Measurements from ENCODE around the gene AMPD2. TPM values are rescaled to one million over a fixed set of nuclear protein-coding genes. Genes with fewer than 3 reads are reported as not detected.

AMPD2 gene
- total and polyA plus RNA-seq, 2 of the 8 experiments (the other 6 are each of a cell fraction or from before 2014, with no cell fraction given) = 37.2 to 67.7 TPM

- TF ChIP-seq, protein P1, sequence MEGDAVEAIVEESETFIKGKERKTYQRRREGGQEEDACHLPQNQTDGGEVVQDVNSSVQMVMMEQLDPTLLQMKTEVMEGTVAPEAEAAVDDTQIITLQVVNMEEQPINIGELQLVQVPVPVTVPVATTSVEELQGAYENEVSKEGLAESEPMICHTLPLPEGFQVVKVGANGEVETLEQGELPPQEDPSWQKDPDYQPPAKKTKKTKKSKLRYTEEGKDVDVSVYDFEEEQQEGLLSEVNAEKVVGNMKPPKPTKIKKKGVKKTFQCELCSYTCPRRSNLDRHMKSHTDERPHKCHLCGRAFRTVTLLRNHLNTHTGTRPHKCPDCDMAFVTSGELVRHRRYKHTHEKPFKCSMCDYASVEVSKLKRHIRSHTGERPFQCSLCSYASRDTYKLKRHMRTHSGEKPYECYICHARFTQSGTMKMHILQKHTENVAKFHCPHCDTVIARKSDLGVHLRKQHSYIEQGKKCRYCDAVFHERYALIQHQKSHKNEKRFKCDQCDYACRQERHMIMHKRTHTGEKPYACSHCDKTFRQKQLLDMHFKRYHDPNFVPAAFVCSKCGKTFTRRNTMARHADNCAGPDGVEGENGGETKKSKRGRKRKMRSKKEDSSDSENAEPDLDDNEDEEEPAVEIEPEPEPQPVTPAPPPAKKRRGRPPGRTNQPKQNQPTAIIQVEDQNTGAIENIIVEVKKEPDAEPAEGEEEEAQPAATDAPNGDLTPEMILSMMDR (IDR thresholded peaks at IDR 0.05; ENCODE audit: control extremely low read depth in 1 of 3, insufficient read depth in 1 of 3, low read depth in 1 of 3, low read length in 3 of 3) = no peak
- TF ChIP-seq POU5F1 (IDR thresholded peaks at IDR 0.05; ENCODE audit: low read depth, low read length) (no peak), SP2 (IDR thresholded peaks at IDR 0.05; ENCODE audit: low read length) (no peak), CTBP2 (IDR thresholded peaks at IDR 0.05; ENCODE audit: borderline replicate concordance, insufficient read depth, insufficient read length, low read length) (no peak), EP300 (IDR thresholded peaks at IDR 0.05; ENCODE audit: borderline replicate concordance in 1 of 2, low read depth in 2 of 2, low read length in 2 of 2) (no peak), ZNF274 (IDR thresholded peaks at IDR 0.05; ENCODE audit: borderline replicate concordance, extremely low read depth, low read length) (no peak), CEBPB (IDR thresholded peaks at IDR 0.05; ENCODE audit: low read depth, low read length) (no peak), PHF8 (conservative IDR thresholded peaks at IDR 0.05; ENCODE audit: low read depth, low read length) (no peak), TAF7 (optimal IDR thresholded peaks at IDR 0.05; ENCODE audit: borderline replicate concordance, low read depth, low read length) (no peak)
Observed at GRCh38 chr1:109658533-109659042, 39.0 kb downstream of the AMPD2 start (continued).

All from H1 (cell line).